T-helper 2 cell (primary cell): ENCODE measurements around the gene ALOXE3.
"Not testable (repeated sequence)": the region's sequence is repeated elsewhere in the genome, so short reads cannot be mapped to it uniquely, and the experiment has no call there.

ENCODE experiments used
- DNase-seq, 5 experiments: peaks; one replicate each; pipeline versions ENCODE4 v3.0.0 to v3.0.0-alpha.2; 2012 to 2022

ALOXE3 gene

DNA sequence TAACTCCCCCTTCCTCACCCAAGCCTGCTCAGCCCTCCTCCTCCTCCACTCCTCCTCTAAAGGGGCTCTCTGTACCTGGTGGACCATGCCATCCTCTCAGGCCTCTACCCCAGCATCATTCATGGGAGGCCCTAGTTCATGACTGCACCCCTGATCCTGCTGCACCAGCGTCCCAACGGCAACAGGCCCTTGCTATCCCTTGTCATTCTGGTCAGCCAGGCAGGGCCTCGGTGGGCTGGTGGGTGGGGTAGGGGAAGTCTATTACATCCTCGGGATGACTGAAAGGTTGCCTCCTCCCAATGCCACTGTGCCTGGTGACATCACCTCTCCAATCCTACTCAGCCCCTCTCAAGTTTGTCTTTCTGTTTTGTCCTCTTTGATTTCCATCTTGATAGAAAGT lies 50.5 kb downstream of the ALOXE3 start:
- DNase-seq, result no peak

DNA sequence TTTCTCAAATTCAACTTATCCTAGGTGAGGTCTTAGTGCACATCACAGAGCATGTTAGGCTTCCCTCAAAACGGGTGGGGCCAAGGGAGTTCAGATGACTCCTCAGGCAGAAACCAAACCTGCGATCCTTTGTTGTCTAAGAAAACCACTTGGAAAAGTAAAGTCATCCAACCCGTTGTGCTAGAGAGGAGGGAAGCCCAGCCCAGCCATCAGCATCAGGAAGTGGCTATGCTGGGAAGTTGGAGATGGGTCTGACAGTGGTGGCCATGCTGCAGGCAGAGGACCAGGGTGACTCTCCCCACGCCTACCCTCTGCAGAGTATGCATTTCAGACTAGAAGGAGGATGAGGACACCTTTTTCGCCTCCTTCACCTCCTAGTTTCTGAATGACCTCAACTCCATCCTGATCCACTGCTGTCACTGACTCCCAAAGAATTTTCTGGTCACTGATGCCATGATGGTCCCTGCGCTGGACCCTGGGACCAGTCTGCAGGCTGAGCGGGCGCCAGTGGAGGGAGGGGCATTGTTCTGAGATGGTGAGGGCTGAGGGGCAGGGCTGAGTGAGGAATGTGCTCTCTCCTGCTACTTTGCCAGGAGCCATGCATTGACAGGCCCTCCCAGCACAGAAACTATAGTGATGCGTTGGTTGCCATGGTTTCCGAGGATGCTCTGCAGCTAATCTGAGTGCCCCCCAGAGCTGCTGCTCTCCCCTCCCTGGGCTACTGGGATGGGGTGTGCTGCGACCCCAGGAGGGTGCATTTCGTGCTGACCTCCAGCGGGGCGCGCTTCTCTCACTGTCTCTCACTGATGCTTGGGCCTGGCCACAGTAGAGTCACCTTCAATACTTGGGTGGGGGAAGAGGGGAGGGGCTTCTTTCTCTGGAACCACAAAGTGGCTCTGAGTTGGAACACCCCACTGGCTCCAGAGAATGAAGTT lies 51.2 kb downstream of the ALOXE3 start:
- no peak for DNase-seq

GRCh38 chr17:8064561-8065019 lies 53.7 kb downstream of the ALOXE3 start:
- DNase-seq, result no peak

DNA sequence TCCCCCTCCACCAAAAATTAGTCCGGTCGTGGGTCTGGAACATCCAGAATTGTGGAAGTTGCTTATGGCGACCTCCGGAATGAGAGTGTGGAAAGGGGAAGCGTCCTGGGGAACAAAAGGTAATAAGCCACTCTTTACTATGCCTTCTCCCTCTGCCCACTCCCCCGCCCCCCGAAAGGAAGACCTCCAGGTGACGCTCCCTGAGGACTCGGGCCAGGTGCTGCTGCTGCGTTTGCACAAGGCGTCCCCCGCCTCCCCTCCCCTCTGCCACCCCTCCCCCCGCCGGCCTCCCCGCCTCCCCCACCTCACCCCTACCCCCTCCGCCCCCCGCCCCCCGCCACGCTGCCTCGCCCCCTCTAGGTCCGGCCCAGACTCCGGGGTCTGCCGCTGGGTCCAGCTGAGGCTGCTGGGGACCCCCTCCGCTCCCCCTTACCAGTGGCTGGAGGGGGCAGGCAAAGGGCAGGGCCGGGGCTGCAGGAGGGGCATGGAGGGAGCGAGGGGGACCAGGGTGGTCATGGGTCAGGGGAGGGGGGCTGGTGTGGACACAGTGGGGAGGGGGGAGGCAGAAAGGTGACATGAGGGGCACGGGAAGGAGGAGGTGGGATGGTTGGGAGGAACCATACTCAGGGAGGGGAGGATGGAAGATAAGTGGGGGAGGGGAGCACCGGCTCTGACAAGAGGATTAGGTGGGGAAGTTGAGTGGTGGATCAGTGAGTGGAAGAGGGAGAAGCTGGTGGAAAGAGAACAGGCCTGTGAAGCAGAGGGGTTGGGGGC lies 54.4 kb downstream of the ALOXE3 start:
- no peak for DNase-seq

DNA sequence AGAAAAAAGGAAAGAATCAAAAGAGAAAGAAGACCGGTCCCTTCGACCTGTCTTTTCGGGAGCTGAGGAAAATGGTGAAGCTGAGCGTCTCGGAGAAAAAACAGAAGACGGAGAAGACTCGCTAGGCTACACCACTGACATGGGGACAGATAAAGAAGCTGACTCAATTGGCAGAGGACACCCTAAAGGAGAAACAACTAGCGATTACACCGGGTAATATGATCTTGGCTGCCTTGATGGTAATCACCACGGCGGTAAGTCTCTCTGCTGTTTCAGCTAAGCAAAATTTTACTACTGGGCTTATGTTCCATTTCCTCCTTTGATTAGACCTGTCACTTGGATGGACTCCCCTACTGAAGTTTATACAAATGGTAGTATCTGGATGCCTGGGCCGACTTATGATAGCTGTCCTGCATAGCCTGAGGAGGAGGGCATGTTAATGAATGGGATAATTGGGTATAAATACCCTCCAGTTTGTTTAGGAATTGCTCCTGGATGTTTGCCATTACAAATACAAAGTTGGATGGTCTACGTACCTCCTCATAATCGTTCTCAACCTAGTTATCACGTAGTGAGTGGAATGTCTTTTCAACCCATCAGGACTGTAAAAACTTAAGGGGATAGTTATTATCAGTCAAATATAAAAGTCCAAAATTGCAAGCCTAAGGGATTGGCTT lies 55.4 kb downstream of the ALOXE3 start:
- no peak for DNase-seq

GRCh38 chr17:8062435-8062806 lies 55.9 kb downstream of the ALOXE3 start:
- DNase-seq, result no peak

- not testable (repeated sequence) for DNase-seq
Measured at GRCh38 chr17:8061851-8062250, 56.5 kb downstream of the ALOXE3 start.

- DNase-seq, result peak in 4 of 5 experiments; percentile 22 to 61 (median 38)
Measured at GRCh38 chr17:8060274-8060673, 58.0 kb downstream of the ALOXE3 start.

DNA sequence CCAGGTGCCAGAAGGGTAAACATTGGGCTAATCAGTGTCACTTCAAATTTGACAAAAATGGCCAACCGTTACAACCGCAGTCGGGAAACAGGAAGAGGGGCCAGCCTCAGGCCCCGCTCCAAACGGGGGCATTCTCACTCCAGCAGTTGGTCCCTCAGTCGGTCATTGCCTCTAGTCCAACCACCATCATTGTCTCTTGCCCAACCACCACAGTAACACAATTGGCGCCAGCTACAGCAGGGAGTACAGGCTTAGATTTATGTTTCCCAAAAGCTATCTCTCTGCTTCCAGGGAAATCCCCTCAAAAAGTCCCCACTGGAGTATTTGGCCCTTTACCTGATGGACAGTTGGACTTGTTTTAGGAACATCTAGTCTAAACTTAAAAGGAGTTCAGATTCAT lies 59.2 kb downstream of the ALOXE3 start:
- DNase-seq, result no peak

- DNase-seq, result peak in 3 of 5 experiments; percentile 22 to 74 (median 51)
Measured at GRCh38 chr17:8057691-8058114, 60.6 kb downstream of the ALOXE3 start.

DNA sequence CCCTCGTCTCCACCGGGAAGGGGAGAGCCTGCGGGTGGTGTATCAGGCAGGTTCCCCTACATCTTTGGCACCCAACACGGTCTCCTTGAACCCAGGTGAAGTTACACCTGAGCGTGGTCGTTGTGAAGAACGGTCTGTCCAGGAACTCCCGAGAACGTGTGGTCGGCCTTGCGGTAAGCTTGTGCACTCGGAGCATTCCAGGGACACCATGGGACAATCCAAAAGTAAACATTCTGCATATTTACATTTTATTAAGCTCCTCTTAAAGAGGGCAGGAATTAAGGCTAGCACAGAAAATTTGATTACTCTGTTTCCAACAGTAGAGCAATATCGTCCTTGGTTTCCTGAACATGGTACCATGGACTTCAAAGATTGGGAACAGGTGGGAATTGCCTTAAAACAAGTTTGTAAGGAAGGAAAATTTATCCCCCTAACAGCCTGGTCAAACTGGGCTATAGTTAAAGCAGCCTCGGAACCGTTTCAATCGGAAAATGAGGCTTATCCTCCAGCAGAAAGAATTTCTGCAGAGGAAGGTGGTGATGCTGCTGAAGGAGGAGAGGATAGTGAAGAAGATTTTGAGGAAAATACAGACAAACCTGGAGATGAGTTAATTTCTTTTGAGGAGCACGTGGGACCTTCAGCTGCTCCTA lies 61.2 kb downstream of the ALOXE3 start:
- DNase-seq, result no peak

- peak in 1 of 5 experiments; percentile 71 for DNase-seq
Measured at GRCh38 chr17:8056232-8056975, 61.9 kb downstream of the ALOXE3 start.

DNA sequence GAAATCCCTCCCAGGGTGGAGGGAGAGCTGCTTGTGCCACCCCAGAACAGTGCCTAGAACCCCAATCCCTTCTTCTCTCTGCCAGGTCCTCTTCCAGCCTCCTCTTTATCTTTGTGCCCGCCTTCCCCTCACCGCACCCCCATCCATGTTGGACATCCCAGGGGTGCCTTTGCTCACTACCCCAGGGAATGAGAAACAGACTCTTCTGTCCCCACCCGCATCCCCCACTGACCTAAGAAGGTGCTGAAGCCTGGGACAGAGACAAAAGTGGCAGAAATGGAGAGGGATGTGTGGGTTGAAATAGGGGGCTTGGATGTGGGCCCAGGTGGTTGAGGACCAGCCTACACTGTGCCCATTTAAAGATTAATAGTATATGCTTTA lies 62.5 kb downstream of the ALOXE3 start:
- DNase-seq, result no peak

GRCh38 chr17:8053600-8053999 lies 64.7 kb downstream of the ALOXE3 start:
- DNase-seq, result no peak

- no peak for DNase-seq
Measured at GRCh38 chr17:8052256-8053252, 65.8 kb downstream of the ALOXE3 start.

GRCh38 chr17:8051831-8052230 lies 66.5 kb downstream of the ALOXE3 start:
- DNase-seq, result no peak

- DNase-seq, result no peak
Measured at GRCh38 chr17:8048736-8049135, 69.6 kb downstream of the ALOXE3 start.

DNA sequence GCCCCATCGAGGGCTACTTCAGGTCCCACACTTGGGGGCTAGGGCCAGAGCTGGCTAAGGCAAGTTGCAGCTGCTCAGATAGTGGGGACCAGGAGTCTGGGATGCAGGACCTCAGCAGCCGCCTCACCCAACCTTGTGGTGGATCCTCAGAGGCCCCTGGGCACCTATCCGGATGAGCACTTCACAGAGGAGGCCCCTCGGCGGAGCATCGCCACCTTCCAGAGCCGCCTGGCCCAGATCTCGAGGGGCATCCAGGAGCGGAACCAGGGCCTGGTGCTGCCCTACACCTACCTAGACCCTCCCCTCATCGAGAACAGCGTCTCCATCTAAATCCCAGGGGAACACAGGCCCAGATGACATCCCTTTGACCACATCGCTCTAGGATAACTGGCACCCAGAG lies 70.1 kb downstream of the ALOXE3 start:
- DNase-seq, result no peak

GRCh38 chr17:8047769-8048110 lies 70.6 kb downstream of the ALOXE3 start:
- DNase-seq, result no peak

DNA sequence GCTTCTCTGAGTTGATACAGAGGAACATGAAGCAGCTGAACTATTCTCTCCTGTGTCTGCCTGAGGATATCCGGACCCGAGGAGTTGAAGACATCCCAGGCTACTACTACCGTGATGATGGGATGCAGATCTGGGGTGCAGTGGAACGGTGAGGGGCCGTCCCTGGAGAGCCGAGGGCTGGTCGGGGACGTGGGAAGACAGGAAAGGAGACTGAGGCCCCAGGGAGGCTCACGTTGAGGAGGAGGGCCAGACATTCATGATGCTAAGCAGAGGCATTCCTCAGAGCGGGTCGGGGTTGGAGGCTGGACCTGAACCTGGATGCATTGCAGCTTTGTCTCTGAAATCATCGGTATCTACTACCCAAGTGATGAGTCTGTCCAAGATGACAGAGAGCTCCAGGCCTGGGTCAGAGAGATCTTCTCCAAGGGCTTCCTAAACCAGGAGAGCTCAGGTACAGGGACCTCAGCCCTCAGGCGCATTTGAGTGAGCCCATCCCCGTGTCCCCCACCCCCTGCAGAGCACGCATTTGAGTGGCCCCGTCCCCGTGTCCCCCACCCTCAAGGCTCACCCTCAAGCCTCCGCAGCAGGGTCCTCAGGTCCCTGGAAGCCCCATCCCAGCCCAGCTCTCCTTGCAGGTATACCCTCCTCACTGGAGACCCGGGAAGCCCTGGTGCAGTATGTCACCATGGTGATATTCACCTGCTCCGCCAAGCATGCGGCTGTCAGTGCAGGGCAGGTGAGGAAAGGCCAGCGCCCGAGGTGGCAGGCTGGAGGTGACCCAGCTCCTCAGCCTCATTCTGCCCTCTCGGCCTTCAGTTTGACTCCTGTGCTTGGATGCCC lies 71.2 kb downstream of the ALOXE3 start:
- DNase-seq, result no peak
